K562 (cell line): ENCODE measurements around the gene ARL8A. TPM values are rescaled to one million over a fixed set of nuclear protein-coding genes. Genes with fewer than 3 reads are reported as not detected.

ENCODE experiments used
- ADNP ChIP-seq: fragments of 200-800 bp; sonication (Bioruptor generic); IDR thresholded peaks from 2 replicates; pipeline ENCODE4 v1.6.1; 2016; ENCODE audit warnings: missing genetic modification characterization, missing compliant biosample characterization
- E2F4 ChIP-seq: sonication (generic); formaldehyde crosslinking; IDR thresholded peaks from 2 replicates; pipeline ENCODE4 v1.8.0; 2022; ENCODE audit warnings: mild to moderate bottlenecking, low read depth, missing genetic modification reagents
- EZH2 ChIP-seq: IDR thresholded peaks from 2 replicates; pipeline ENCODE4 v1.6.1; 2012; ENCODE audit warnings: low read depth, mild to moderate bottlenecking, inconsistent platforms, low read length, borderline replicate concordance
- HDAC1 ChIP-seq, 2 experiments: fragments of 450-650 bp; IDR thresholded peaks; 2 replicates each; pipeline ENCODE4 v1.6.1; 2016 to 2017; ENCODE audit warnings: inconsistent platforms in 1 of 2, mild to moderate bottlenecking in 1 of 2, moderate library complexity in 1 of 2
- HMGXB4 ChIP-seq: sonication (generic); formaldehyde crosslinking; IDR thresholded peaks from 2 replicates; pipeline ENCODE4 v1.8.1; 2023; ENCODE audit warnings: mild to moderate bottlenecking, missing genetic modification reagents
- HNRNPL ChIP-seq: fragments of 200-400 bp; formaldehyde crosslinking; IDR thresholded peaks from 2 replicates; pipeline ENCODE4 v1.6.1; 2017; ENCODE audit warnings: low read depth, mild to moderate bottlenecking, low read length
- HOXB6 ChIP-seq: fragments of 250-450 bp; sonication (Bioruptor Pico); IDR thresholded peaks from 2 replicates; pipeline ENCODE4 v1.5.1; 2022; ENCODE audit warnings: mild to moderate bottlenecking, borderline replicate concordance
- NUFIP1 ChIP-seq: fragments of 450-650 bp; IDR thresholded peaks from 2 replicates; pipeline ENCODE4 v1.6.1; 2018; ENCODE audit not compliant: partially characterized antibody
- PHF20 ChIP-seq: fragments of 450-650 bp; IDR thresholded peaks from 2 replicates; pipeline ENCODE4 v1.6.1; 2018; ENCODE audit not compliant: partially characterized antibody
- PKNOX1 ChIP-seq: fragments of 450-650 bp; IDR thresholded peaks from 2 replicates; pipeline ENCODE4 v1.6.1; 2016
- RBBP5 ChIP-seq: fragments of 200-600 bp; sonication (generic); IDR thresholded peaks from 2 replicates; pipeline ENCODE4 v1.6.1; 2012; ENCODE audit warnings: borderline replicate concordance, mild to moderate bottlenecking, low read length, control low read depth, inconsistent platforms; ENCODE audit not compliant: insufficient read depth, poor library complexity, severe bottlenecking
- ZMIZ1 ChIP-seq, 2 experiments: fragments of 150-350 bp in 1 of 2; IDR thresholded peaks; 2 replicates each; pipeline ENCODE4 v1.6.1; 2012 to 2016; ENCODE audit warnings: low read depth in 2 of 2, low read length in 2 of 2, mild to moderate bottlenecking in 1 of 2, moderate library complexity in 1 of 2
- ZNF253 ChIP-seq: fragments of 250-450 bp; sonication (Bioruptor Pico); conservative IDR thresholded peaks from 2 replicates; pipeline ENCODE4 v1.6.1; 2021; ENCODE audit warnings: mild to moderate bottlenecking
- ZNF436 ChIP-seq: fragments of 250-450, 450-650 bp; sonication (Bioruptor Pico); formaldehyde crosslinking; IDR thresholded peaks from 2 replicates; pipeline ENCODE4 v1.7.0; 2020; ENCODE audit warnings: mild to moderate bottlenecking
- ZNF561 ChIP-seq: fragments of 450-650 bp; formaldehyde crosslinking; conservative IDR thresholded peaks from 2 replicates; pipeline ENCODE4 v1.4.0; 2020; ENCODE audit warnings: mild to moderate bottlenecking, moderate library complexity
- ZNF77 ChIP-seq: fragments of 250-450 bp; sonication (Bioruptor Pico); IDR thresholded peaks from 2 replicates; pipeline ENCODE4 v1.5.0; 2020
- ZNF785 ChIP-seq: fragments of 250-450 bp; sonication (Bioruptor Pico); IDR thresholded peaks from 2 replicates; pipeline ENCODE4 v1.4.0; 2020; ENCODE audit warnings: mild to moderate bottlenecking
- ZNF830 ChIP-seq: fragments of 250-450 bp; sonication (Bioruptor Pico); IDR thresholded peaks from 2 replicates; pipeline ENCODE4 v1.5.0; 2021; ENCODE audit warnings: mild to moderate bottlenecking
- polyA plus RNA-seq, 8 experiments: library from polyadenylated mRNA; depleted of rRNA in 4 of 8; stranded (reverse) in 5 of 8; unstranded in 3 of 8; fragments of >200 nt; fragmentation: Nextera tagmentation in 2 of 8; fragmentation: Illumina TruSeq in 1 of 8; extraction: Ambion mirVana in 2 of 8; extraction: Trizol in 1 of 8; gene quantifications; 2 replicates each; pipeline versions ENCODE4 v1.2.1 to v1.2.3, GENCODE V29; 2011 to 2014; ENCODE audit warnings: inconsistent platforms in 1 of 8, missing spikeins in 1 of 8
- total RNA-seq, 7 experiments: library from RNA; depleted of rRNA in 6 of 7; stranded (reverse); fragments of >200 nt in 6 of 7; fragmentation: Illumina TruSeq in 2 of 7; extraction: Trizol in 2 of 7; gene quantifications; 2 replicates each; pipeline versions ENCODE4 v1.2.1 to v1.2.3, GENCODE V29; 2011 to 2021; ENCODE audit warnings: low replicate concordance in 1 of 7
- TF ChIP-seq, protein P1 (sequence below), 2 experiments: fragments of 450-650 bp in 1 of 2; sonication (generic) in 1 of 2; formaldehyde crosslinking; conservative IDR thresholded peaks; 2 replicates each; pipeline versions ENCODE4 v1.4.0 to v1.8.1; 2020 to 2022; ENCODE audit warnings: mild to moderate bottlenecking in 1 of 2, missing genetic modification reagents in 1 of 2

ARL8A gene
- total and polyA plus RNA-seq, 9 of the 15 experiments (the other 6 are each of a cell fraction or from before 2014, with no cell fraction given), result 0.17 to 27.3 (median 15.6) TPM

DNA sequence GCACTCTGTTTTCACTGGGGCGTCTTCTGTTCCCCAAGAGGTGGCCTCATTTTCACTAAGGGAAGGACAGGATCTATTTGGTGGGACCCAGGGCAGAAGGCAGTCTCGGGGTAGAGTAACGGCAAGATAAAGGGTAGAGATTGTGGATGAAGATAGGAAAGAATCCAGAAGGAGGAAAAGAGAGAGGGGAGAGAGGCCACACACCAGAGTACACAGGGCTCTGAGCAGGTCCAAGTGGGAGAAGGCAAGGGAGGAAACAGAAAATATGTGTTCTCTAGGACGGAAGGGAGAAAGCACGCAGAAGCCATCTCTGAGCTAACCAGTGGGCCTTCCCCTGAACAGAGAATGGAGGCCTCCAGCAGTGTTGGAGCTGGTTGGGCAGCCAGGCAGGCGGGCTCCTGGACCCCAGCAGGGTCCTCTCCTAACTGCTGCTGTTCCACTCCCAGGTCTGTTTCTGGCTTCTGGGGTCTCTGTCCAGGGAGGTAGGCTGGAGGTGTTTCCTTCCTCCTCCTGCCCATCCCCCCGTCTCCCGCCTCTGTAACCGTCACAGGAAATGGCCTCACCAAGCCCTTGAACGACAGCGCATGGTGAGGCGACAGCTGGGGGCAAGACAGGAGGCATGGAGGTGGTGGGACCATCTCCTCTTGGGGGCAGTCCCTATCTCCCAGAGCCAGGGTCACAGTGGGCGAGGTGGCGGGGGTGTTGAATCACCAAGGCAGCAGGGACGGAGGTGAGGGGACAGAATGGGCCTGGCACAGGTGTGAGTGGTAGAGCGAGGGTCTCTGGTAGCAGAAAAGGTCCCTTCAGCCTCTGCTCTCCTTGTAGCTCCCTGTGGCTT, 15.2 kb upstream of the ARL8A start (continued):
- peak; percentile 39 for TF ChIP-seq RBBP5
- TF ChIP-seq PKNOX1, result peak; percentile 77
- no peak for TF ChIP-seq ZNF436
- TF ChIP-seq HNRNPL, result no peak
- TF ChIP-seq ZMIZ1 (IDR thresholded peaks at IDR 0.05; ENCODE audit: low read depth in 2 of 2, low read length in 2 of 2), result peak in 1 of 2 experiments; percentile 3; a peak in 1 of 4 replicates
- TF ChIP-seq HMGXB4 (CRISPR knock-in tag), result no peak
- TF ChIP-seq E2F4 (CRISPR knock-in tag), result peak; percentile 68; the same call in 1 of the 2 replicates
- TF ChIP-seq ZNF77, result no peak; the same call in 1 of the 2 replicates
- no peak for TF ChIP-seq HOXB6 (CRISPR knock-in tag)
- 0 out of 2 replicates have a peak, but pooled peaks have one; percentile 65 for TF ChIP-seq ZNF561
- no peak for TF ChIP-seq EZH2
- TF ChIP-seq HDAC1 (IDR thresholded peaks at IDR 0.05), result peak in 1 of 2 experiments; percentile 65; a peak in 2 of 4 replicates
- TF ChIP-seq, protein P1, sequence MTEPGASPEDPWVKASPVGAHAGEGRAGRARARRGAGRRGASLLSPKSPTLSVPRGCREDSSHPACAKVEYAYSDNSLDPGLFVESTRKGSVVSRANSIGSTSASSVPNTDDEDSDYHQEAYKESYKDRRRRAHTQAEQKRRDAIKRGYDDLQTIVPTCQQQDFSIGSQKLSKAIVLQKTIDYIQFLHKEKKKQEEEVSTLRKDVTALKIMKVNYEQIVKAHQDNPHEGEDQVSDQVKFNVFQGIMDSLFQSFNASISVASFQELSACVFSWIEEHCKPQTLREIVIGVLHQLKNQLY (CRISPR knock-in tag; conservative IDR thresholded peaks at IDR 0.05), result 0 out of 4 replicates have a peak, but pooled peaks of 1 of the 2 experiments have one; percentile 72
- peak; percentile 21 for TF ChIP-seq NUFIP1
- TF ChIP-seq ZNF785 (CRISPR knock-in tag), result no peak
- TF ChIP-seq ZNF830 (CRISPR knock-in tag), result peak; percentile 48; the same call in 1 of the 2 replicates
- no peak for TF ChIP-seq ADNP (tag)
- TF ChIP-seq ZNF253 (CRISPR knock-in tag), result no peak
- TF ChIP-seq PHF20, result peak; percentile 5
